GM21717 (cell line): ENCODE measurements around the gene HYI.
"Not testable (repeated sequence)": the region's sequence is repeated elsewhere in the genome, so short reads cannot be mapped to it uniquely, and the experiment has no call there.

Source experiments
- ATAC-seq: cut with Tn5 transposase; IDR thresholded peaks from one replicate; pipeline ENCODE4 v1.9.1; 2021; ENCODE audit warnings: mild to moderate bottlenecking, moderate library complexity; ENCODE audit not compliant: unreplicated experiment

Gene HYI, protein sequence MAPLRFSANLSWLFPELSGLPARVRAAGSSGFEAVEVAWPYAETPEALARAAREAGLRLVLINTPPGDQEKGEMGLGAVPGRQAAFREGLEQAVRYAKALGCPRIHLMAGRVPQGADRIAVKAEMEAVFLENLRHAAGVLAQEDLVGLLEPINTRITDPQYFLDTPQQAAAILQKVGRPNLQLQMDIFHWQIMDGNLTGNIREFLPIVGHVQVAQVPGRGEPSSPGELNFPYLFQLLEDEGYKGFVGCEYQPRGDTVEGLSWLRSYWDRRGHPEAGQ

DNA sequence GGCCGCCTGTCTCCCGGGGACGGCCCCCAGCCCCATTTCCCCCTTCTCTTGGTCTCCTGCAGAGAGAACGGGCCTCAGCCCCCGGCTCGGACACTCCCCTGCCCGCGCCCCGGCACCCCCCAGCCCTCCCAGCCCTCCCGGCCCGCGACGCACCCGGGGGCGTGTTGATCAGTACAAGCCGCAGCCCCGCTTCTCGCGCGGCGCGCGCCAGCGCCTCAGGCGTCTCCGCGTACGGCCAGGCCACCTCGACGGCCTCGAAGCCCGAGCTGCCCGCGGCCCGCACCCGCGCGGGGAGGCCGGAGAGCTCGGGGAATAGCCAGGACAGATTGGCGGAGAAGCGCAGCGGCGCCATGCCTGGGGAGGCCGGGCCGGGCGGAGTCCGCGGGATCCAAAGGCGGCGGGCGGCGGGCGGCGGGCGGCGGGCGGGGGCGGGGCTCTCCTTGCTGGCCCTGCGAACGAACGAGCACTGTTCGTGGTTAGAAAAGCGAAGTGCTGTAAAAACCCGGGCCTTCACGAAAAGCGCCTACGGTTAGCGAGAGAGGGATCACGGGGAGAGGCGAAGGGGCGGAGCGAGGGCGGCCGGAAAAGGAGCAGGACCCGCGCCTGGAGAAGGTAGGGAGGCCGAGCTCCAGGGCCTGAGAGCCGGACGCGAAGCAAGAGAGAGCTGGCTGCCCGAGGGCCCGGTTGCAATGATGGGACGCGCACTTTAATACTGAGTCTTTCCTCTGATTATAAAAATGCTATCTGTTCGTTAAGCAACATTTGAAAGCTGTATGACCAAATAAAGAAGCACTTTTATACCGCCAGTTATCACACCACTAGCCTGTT is at the start of gene HYI:
Gene HYI (minus strand): TSS at position 490 of the 828 bp plus-strand sequence. CDS start 138 bp downstream, at position 352.
- no peak for ATAC-seq

DNA sequence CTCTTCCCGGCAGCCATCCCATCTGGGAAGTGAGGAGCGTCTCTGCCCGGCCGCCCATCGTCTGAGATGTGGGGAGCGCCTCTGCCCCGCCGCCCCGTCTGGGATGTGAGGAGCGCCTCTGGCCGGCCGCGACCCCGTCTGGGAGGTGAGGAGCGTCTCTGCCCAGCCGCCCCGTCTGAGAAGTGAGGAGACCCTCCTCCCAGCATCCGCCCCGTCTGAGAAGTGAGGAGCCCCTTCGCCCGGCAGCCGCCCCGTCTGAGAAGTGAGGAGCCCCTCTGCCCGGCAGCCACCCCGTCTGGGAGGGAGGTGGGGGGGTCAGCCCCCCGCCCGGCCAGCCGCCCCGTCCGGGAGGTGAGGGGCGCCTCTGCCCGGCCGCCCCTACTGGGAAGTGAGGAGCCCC is 48.1 kb upstream of the HYI start:
- not testable (repeated sequence) for ATAC-seq

DNA sequence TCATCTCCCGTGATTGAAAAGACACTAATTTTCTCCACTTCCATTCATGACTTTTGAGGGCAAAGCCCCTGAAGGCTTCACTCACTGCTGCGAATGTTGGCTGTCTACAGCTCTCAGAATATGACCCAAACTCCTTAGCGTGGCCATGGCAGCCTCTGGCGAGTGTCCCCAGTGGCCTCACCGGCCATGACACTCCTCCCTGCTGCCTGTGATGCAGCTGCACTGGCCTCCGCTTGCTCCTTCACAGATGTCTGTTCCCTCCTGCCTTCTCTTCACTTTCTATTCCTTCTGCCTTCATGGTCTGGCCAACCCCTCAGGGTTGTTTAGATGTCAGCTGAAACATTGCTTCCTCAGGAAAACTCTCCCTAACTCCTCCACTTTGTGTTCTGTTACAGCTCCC is 46.2 kb upstream of the HYI start:
- no peak for ATAC-seq

DNA sequence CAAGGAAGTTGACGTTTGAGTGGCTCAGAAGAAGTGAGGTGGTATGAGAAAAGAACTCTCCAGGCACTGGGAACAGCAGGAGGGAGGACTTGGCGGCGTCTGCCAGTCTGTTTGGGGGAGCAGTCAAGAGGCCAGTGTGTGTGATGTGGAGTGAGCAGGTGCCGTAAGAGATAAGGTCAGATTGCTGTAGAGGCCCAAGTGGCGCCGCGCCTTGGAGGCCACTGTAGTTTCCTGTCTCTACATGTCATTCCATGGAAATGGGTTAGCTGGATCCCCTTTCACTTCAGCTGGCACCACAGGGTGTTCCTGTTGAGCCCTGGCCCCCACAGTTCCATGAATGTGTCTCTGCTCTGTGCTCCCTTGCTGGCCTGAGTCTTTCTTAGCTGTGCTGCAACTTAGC is 41.5 kb upstream of the HYI start:
- no peak for ATAC-seq

DNA sequence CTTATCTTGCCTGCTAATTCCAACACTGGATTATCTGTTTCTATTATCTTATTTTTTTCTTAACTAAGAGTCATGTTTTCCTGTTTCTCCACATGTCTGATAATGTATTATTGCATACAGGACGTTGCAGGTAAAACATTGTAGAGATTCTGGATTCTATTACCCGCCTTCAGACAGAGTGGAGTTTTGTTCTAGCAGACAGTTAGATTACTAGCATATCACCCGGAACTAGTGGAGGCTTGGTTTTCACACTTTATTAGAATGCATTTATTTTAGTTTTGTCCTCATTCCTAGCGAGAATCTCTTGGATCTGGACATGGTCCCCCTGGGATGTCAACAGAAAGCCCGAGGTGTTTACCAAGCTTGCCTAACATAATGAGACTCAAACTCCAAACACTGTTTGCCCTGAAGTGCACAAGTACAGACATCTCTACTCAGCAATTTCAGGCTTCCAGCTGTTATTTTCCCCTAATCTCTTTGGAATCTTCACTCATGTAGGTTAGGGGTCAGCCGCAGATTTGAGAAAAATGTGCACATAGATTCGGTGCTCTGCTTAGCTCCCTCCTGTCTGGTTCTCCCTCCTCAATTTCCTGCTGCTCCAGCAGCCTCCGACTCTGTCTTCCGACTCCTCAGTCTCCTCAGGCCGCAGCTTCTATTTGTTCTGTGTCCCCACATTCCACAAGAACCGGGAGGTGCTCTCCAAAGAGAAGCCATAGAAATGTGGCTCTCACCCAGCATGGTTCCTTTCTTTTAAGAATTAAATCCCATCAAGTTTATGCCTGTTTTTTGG is 40.1 kb upstream of the HYI start:
- ATAC-seq = no peak

DNA sequence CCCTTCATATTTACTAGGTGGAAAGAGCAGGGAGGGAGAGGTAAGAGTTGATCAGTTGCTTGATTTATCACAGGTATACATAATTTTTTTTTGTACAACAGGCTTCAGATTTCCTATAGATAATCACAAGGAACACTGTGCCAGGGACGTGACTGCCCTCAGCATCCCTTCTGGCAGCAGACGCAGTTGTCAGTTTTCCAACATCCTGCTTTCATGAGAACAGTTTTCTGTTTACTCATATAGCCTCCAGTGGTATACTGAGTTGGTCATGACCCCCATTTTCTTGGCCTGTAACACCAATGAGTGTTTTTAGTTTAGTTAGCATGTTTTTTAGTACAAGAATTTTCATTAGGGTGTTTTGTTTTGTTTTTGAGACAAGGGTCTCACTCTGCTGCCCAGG is 39.1 kb upstream of the HYI start:
- ATAC-seq = no peak

DNA sequence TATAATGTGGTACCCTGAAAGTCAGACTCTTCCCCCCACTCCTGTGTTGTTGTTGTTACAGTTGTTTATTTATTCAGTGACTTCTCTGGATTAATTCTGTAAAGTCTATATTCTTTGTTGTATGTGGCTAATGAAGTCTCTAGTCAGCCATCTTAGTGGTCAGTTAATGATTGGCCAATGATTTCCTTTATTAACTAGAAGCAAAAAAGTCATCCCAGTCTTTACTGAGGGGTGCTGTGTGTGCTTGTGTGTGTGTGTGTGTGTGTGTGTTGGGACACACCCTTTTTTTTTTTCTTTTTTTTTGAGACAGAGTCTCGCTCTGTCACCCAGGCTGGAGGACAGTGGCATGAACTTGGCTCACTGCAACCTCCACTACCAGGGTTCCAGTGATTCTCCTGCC is 37.3 kb upstream of the HYI start:
- no peak for ATAC-seq

DNA sequence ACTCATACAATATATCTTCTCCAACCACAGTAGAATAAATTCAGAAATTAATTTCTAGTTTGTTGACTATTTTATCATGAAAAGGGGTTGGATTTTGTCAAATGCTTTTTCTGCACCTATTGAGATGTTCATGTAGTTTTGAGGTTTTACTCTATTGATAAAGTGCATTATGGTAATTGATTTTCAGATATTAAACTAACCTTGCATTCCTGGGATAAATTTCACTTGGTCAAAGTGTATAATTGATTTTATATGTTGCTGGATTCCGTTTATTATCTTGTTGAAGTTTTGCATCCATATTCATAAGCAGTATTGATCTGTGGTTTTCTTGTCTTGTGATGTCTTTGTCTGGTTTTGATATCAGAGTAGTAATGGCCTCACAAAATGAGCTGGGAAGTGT is 34.4 kb upstream of the HYI start:
- no peak for ATAC-seq

DNA sequence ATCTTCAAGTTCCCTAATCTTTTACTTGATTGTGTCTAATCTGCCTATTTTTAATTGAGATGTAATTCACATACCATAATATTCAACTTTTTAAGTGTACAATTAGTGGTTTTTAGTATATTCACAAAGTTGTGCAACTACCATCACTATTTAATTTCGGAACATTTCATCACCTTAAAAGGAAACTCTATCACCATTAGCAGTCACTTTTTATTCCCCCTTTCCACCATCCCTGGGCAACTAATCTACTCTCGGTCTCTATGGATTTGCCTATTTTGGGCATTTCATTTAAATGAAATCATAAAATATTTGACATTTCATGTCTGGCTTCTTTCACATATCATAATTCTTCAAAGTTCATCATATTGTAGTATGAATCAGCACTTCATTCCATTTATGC is 30.6 kb upstream of the HYI start:
- no peak for ATAC-seq

DNA sequence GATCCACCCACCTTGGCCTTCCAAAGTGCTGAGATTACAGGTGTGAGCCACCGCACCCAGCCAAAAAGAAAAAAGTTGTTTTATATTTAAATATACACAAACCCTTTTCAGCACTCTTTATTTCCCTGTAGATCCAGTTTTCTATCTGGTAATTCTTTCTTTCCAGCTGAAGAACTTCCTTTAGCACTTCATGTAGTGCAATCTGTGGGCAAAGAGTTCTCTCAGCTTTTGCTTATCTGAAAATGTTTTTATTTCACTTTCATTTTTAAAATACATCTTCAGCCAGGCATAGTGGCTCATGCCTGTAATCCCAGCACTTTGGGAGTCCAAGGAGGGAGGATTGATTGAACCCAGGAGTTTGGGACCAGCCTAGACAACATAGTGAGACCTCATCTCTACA is 28.5 kb upstream of the HYI start:
- no peak for ATAC-seq

DNA sequence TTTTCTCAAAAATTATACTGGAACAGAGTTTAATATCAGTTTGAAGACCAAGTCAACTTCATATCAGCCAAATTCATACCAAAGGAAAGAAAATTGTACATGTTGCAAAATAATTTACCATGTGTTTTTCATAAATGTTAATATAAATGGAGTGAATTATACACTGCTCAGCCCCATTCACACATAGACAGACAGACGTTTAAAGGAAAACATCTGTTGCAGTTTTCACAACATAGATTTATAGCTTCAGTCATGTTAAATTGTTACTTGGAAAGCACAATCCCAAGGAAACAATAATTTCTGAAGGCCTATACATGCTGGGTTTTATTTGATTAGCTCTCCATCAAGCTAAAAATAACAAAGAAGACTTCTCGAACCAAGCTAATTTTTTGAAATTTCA is 27.8 kb upstream of the HYI start:
- ATAC-seq = no peak

DNA sequence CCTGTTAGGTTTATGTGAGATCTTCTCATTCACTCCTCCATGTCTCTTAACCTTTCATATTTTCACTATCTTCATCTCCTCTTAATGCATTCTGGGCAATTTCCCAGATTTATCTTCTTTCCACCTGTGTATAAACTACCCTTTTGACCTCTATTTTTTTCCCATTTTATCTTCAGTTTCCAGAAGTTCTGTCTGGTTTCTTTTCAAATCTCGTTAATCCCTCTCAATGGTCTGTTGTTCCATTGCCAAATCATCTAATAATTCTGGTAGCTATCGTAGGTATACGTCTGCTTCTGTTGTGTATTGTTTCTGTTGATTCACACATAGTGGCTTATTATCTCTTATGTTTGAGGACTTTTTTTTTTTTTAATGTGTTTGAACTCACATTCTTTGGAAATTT is 25.7 kb upstream of the HYI start:
- no peak for ATAC-seq

DNA sequence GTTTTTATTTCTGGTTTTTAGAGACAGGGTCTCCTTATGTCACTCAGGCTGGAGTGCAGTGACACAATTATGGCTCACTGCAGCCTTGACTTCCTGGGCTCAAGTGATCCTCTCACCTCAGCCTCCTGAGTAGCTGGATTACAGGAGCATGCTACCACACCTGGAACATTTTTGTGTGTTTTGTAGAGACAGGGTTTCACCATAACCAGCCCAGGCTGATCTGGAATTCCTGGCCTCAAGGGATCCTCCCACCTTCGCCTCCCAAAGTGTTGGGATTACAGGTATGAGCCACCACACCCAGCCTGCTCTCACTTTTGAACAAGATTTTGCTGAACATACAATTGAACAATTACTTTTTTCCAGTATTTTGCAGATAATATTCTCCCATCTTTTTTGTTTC is 24.0 kb upstream of the HYI start:
- no peak for ATAC-seq

DNA sequence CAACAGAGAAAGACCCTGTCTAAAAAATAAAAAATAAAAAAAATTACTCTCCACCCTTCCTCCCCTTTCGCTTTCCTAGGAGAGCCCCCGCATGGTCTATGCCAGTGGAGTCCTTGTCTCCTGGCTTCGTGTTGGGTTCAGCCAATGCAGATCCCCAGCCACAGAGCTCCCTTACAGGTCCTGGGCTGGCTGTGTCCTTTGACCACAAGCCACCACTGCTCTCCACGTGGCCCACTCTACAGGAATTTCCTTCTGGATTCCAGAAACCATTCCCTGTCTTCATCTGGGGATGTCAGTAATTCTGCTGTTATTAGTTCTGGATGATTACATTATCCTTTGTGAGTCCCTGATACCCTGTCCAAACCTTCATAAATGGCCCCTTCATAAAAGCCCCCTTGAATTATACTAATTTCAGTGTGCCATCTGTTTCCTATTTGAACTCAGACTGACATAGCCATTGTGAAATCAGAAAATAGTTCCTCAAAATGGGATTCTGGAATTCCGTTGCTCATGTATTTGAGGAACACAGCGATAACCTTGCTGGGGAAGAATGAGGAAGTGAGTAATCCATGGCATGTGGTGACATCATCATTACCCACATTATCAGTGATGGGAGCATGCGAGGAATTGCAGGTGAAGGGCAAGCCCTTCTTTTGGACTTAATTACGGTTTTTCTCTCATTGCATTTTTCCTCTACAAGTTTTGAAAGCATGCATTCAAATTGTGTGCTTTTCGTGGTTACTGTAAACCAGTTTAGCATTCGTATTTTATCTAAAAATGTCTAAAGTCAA is 22.1 kb upstream of the HYI start:
- ATAC-seq = not testable (repeated sequence)

DNA sequence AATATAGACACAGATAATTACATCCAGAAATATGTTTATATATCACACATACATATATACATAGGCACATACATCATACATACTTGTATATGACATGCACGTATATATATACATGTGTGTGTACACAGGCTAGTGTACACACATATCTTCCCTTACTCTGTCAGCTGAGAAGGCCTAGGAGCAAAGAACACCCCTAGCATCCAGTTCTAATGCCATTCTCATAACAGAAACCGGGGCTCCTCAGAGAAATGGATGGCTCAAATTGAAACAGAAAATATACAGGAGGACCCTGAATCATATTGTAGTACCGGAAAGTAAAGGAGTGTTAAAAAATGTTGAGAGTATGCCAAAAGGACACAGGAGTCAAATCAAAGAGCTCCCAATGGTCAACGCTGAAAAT is 19.7 kb upstream of the HYI start:
- ATAC-seq = no peak

DNA sequence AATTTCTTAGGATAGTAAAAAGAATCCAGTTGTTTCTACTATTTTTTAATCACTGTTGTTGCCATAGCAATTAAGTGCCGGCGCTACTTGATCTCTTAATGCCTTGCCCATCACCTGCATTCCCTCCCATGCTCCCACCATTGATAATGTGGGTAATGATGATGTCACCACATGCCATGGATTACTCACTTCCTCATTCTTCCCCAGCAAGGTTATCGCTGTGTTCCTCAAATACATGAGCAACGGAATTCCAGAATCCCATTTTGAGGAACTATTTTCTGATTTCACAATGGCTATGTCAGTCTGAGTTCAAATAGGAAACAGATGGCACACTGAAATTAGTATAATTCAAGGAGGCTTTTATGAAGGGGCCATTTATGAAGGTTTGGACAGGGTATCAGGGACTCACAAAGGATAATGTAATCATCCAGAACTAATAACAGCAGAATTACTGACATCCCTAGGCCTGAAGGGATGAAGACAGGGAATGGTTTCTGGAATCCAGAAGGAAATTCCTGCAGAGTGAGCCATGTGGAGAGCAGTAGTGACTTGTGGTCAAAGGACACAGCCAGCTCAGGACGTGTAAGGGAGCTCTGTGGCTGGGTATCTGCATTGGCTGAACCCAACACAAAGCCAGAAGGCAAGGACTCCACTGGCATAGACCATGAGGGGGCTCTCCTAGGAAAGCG is 18.9 kb upstream of the HYI start:
- not testable (repeated sequence) for ATAC-seq

DNA sequence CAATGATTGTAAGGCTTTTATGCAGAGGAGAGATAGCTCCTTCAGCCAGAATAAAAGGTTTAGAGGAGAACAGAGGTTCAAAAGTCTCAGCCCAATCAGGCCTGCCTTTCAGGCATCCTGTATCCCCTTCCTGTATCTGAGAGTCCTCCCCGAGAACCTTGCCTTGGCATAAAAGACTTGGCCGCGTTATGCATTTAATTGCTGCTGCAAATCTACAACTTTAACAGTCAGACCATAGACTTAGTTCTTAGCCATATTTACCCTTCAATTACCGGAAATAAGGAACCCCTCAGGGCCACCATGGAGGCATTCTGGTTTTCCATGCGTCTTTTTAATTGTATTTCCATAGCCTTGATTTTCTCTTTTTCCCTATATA is 18.3 kb upstream of the HYI start:
- no peak for ATAC-seq

DNA sequence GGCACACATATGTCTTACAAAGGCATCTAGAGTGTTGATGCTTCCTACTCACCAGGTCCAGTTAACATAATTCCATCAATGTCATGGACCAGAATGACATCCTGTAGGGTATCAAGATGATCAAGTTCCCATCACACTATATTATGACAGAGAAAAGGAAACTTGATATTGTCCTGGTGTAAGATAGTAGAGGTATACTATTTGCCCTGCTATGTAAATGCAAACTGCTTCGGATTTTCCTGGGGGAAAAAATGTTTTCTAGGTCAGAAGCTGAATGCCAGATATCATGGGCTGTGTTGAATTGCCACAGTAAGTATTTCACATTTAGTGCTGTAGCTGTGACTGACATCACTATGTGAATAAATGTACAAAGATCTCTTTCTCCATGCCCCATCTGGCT is 16.2 kb upstream of the HYI start:
- no peak for ATAC-seq

DNA sequence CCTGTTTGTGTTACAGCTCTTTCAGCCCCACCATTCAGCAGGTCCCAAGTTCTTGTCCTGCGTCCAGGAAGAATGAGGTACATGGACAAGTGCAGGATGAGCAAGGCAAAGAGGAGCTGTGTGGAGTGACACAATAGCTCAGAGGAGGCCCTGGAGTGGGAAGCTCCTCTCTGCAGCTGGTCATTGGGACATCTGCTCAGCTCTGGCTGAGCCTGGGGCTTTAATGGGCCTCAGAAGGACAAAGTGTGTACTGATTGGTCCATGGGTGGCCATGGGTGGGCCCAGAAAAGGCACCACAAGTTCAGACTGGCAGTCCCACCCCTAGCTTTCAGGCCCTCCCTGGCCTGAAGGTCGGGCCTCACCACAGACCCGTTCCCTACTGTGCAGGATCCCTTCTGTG is 14.7 kb upstream of the HYI start:
- no peak for ATAC-seq

DNA sequence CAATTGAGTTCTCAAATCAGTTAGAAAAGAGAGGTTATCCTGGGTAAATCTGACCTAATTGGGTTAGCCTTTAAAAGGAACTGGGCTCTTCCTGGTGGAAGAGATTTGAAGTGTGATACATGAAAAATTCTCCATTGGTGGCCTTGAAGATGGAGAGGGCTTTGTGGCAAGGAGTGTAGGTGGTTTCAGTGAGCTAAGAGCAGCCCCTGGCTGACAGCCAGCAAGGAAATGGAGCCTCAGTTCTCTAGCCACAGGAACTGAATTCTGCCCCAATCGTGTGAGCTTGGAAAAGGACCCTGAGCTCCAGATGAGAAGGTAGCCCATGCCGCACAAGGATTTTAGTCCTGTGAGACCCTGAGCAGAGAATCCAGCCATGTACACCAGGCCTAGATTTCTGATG is 12.7 kb upstream of the HYI start:
- ATAC-seq = no peak
